ENCODE data around the gene NPRL2. TPM values are rescaled to one million over a fixed set of nuclear protein-coding genes. Genes with fewer than 3 reads are reported as not detected.

The NPRL2 gene
- total and polyA plus RNA-seq, 9 of the 15 experiments (the other 6 are each of a cell fraction or from before 2014, with no cell fraction given): 17.4 to 40.4 (median 24.4) TPM

DNA sequence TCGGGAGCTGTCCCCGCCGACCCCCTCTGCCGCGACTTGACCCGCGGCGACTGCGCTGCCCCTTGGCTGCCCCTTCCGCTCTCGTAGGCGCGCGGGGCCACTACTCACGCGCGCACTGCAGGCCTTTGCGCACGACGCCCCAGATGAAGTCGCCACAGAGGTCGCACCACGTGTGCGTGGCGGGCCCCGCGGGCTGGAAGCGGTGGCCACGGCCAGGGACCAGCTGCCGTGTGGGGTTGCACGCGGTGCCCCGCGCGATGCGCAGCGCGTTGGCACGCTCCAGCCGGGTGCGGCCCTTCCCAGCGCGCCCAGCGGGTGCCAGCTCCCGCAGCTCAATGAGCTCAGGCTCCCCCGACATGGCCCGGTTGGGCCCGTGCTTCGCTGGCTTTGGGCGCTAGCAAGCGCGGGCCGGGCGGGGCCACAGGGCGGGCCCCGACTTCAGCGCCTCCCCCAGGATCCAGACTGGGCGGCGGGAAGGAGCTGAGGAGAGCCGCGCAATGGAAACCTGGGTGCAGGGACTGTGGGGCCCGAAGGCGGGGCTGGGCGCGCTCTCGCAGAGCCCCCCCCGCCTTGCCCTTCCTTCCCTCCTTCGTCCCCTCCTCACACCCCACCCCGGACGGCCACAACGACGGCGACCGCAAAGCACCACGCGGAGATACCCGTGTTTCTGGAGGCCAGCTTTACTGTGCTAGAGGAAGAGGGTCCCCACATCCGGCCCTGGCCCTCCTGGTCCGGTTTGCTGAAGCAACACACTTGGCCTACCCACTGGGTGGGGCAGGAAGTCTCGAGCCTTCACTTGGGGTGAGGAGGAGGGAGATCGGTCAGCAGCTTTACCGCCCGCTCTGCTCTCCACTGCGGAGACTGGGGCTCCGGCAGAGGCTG is 9.9 kb downstream of the NPRL2 start, which contains the start of gene RASSF1 (continued):
- TF ChIP-seq CBX1 (IDR thresholded peaks at IDR 0.05; ENCODE audit: low read depth): 0 out of 2 replicates have a peak, but pooled peaks have one; percentile 27
- no peak for TF ChIP-seq NFIC (IDR thresholded peaks at IDR 0.05)
- TF ChIP-seq ETV5 (CRISPR knock-in tag; IDR thresholded peaks at IDR 0.05; ENCODE audit: low read depth): no peak; the same call in 1 of the 2 replicates
- 0 out of 2 replicates have a peak, but pooled peaks have one; percentile 6 for TF ChIP-seq BHLHE40 (IDR thresholded peaks at IDR 0.05; ENCODE audit: low read length)
- TF ChIP-seq, protein P1, sequence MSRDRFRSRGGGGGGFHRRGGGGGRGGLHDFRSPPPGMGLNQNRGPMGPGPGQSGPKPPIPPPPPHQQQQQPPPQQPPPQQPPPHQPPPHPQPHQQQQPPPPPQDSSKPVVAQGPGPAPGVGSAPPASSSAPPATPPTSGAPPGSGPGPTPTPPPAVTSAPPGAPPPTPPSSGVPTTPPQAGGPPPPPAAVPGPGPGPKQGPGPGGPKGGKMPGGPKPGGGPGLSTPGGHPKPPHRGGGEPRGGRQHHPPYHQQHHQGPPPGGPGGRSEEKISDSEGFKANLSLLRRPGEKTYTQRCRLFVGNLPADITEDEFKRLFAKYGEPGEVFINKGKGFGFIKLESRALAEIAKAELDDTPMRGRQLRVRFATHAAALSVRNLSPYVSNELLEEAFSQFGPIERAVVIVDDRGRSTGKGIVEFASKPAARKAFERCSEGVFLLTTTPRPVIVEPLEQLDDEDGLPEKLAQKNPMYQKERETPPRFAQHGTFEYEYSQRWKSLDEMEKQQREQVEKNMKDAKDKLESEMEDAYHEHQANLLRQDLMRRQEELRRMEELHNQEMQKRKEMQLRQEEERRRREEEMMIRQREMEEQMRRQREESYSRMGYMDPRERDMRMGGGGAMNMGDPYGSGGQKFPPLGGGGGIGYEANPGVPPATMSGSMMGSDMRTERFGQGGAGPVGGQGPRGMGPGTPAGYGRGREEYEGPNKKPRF (IDR thresholded peaks at IDR 0.05; ENCODE audit: low read depth, low read length): no peak
- peak; percentile 56; the same call in 1 of the 2 replicates for TF ChIP-seq POLR2AphosphoS5 (IDR thresholded peaks at IDR 0.05; ENCODE audit: control insufficient read depth, insufficient read depth, low read depth, low read length)
- TF ChIP-seq, protein P2, sequence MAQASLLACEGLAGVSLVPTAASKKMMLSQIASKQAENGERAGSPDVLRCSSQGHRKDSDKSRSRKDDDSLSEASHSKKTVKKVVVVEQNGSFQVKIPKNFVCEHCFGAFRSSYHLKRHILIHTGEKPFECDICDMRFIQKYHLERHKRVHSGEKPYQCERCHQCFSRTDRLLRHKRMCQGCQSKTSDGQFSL (CRISPR knock-in tag; IDR thresholded peaks at IDR 0.05): peak; percentile 78
- TF ChIP-seq, protein P2 (tag; IDR thresholded peaks at IDR 0.05): no peak
- TF ChIP-seq SMARCB1 (IDR thresholded peaks at IDR 0.05; ENCODE audit: insufficient read length, low read depth): no peak
- TF ChIP-seq, protein P3, sequence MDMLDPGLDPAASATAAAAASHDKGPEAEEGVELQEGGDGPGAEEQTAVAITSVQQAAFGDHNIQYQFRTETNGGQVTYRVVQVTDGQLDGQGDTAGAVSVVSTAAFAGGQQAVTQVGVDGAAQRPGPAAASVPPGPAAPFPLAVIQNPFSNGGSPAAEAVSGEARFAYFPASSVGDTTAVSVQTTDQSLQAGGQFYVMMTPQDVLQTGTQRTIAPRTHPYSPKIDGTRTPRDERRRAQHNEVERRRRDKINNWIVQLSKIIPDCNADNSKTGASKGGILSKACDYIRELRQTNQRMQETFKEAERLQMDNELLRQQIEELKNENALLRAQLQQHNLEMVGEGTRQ (CRISPR knock-in tag; IDR thresholded peaks at IDR 0.05): peak; percentile 28; the same call in 1 of the 2 replicates
- TF ChIP-seq, protein P4, sequence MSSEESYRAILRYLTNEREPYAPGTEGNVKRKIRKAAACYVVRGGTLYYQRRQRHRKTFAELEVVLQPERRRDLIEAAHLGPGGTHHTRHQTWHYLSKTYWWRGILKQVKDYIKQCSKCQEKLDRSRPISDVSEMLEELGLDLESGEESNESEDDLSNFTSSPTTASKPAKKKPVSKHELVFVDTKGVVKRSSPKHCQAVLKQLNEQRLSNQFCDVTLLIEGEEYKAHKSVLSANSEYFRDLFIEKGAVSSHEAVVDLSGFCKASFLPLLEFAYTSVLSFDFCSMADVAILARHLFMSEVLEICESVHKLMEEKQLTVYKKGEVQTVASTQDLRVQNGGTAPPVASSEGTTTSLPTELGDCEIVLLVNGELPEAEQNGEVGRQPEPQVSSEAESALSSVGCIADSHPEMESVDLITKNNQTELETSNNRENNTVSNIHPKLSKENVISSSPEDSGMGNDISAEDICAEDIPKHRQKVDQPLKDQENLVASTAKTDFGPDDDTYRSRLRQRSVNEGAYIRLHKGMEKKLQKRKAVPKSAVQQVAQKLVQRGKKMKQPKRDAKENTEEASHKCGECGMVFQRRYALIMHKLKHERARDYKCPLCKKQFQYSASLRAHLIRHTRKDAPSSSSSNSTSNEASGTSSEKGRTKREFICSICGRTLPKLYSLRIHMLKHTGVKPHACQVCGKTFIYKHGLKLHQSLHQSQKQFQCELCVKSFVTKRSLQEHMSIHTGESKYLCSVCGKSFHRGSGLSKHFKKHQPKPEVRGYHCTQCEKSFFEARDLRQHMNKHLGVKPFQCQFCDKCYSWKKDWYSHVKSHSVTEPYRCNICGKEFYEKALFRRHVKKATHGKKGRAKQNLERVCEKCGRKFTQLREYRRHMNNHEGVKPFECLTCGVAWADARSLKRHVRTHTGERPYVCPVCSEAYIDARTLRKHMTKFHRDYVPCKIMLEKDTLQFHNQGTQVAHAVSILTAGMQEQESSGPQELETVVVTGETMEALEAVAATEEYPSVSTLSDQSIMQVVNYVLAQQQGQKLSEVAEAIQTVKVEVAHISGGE (CRISPR knock-in tag; IDR thresholded peaks at IDR 0.05): 0 out of 6 replicates have a peak, but pooled peaks of 2 of the 3 experiments have one; percentile 43 to 50
- no peak for TF ChIP-seq ZNF583 (CRISPR knock-in tag; IDR thresholded peaks at IDR 0.05)
- TF ChIP-seq, protein P5, sequence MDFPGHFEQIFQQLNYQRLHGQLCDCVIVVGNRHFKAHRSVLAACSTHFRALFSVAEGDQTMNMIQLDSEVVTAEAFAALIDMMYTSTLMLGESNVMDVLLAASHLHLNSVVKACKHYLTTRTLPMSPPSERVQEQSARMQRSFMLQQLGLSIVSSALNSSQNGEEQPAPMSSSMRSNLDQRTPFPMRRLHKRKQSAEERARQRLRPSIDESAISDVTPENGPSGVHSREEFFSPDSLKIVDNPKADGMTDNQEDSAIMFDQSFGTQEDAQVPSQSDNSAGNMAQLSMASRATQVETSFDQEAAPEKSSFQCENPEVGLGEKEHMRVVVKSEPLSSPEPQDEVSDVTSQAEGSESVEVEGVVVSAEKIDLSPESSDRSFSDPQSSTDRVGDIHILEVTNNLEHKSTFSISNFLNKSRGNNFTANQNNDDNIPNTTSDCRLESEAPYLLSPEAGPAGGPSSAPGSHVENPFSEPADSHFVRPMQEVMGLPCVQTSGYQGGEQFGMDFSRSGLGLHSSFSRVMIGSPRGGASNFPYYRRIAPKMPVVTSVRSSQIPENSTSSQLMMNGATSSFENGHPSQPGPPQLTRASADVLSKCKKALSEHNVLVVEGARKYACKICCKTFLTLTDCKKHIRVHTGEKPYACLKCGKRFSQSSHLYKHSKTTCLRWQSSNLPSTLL (IDR thresholded peaks at IDR 0.05): no peak
- TF ChIP-seq YY1 (IDR thresholded peaks at IDR 0.05; ENCODE audit: borderline replicate concordance in 1 of 3, control insufficient read depth in 1 of 3, extremely low read depth in 1 of 3, insufficient read depth in 3 of 3, insufficient read length in 1 of 3, insufficient replicate concordance in 2 of 3, low read depth in 1 of 3, low read length in 2 of 3): peak in 2 of 3 experiments; percentile 52 to 63

Measured in K562 (cell line).